Measurements from ENCODE around the gene CYP4A22.
A peak's percentile ranks its signal among the peaks of the same experiment; 100 is the strongest.

Gene CYP4A22

DNA sequence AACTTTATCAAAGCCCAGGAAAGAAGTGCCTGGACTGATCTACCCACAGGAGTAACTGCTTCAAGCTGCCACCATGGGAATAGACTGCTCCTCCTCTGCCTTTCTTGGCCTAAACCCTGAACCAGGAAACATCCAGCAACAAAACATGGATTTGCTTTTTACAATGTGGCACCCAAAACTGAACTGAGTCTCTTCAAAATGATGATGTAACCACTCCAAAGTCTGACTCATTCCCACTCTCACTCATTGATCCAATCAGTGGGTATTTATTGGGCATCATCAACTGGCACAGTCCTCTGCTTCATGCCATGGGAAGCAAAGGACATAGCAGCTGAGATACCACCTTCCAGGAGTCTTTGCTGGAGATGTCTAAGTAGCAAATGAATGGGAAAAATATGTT is 23.5 kb downstream of the CYP4A22 start:
- no peak for DNase-seq

DNA sequence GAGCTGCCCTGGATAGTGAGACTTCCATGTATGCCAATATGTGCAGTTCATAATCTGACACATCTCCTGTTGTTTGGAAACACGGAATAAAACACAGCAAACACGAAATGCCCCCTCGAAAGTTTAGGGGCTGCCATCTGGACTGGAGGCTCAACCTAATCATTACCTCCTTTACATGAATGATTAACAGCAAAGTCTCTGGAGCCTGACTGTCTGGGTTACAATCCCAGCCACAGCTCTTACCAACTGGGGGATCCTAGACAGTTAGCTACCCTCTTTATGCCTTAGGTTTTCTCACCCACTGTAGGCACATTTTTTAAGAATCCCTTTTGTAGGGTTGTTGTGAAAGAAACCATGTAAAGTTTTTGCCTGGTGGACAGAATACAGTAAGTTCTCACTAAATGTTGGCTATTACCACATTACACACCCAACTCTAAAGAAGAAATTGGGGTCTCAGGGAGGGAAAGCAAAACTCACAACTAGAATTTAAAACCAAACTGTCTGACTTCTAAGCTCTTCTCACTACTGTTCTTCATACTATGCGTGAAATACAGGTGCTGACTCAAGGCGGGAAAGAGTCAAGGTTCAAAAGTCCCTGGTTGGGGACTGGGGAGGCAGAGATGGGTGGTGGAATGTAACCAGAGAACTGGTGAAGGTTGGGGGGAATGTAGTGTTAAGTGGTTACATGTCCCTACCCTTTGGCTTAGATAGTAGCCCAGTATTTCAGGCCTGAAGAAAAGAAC is 24.2 kb downstream of the CYP4A22 start:
- no peak for DNase-seq

DNA sequence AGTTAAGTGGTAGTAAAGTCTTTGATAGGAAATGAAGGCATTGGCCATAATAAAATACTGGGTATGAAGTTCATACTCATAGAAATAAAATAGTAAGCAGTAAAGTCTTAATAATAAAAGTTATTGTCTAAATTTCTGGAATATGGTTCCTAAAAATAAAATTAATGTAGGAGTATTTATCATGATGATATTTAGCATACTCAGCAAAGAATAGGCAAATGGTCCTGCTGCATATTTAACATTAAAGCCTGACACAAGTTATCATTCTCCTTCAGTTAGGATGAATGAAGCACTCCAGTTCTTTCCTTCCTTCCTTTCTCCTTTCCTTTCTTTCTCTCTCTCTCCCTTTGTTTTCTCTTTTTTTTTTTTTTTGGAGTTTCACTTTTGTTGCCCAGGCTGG is 27.3 kb downstream of the CYP4A22 start:
- DNase-seq, result no peak

DNA sequence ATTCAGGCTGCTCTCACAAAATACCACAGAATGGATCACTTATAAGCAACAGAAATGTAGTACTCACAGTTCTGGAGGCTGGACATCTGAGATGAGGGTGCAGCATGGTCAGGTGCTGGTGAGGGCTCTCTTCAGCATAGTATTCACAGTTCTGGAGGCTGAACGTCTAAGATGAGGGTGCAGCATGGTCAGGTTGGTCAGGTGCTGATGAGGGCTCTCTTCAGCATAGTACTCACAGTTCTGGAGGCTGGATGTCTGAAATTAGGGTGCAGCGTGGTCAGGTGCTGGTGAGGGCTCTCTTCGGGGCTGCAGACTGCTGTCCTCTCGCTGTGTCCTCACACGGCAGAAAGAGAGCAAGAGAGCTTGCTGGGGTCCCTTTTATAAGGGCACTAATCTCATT is 35.5 kb downstream of the CYP4A22 start:
- DNase-seq, result no peak

DNA sequence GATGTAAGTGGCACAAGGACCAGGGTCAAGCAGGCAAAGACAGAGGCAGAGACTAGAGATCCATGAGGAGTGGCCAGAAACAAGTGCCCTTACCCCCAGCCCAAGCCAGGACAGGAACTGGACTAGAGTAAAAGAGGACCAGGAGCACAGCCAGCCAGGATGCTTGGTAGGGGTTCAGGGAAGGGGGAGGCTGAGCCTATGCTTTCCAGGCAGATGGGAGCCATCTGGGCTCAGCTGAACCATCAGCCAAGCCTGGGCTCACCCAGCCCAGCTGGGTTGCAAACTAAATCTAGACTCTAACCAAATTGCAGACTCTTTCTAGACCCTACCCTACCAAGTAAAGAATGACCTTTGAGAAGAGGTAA is 37.4 kb downstream of the CYP4A22 start:
- DNase-seq, result no peak

- DNase-seq, result peak; percentile 57
Observed at GRCh38 chr1:47175227-47175934, 38.1 kb downstream of the CYP4A22 start.

DNA sequence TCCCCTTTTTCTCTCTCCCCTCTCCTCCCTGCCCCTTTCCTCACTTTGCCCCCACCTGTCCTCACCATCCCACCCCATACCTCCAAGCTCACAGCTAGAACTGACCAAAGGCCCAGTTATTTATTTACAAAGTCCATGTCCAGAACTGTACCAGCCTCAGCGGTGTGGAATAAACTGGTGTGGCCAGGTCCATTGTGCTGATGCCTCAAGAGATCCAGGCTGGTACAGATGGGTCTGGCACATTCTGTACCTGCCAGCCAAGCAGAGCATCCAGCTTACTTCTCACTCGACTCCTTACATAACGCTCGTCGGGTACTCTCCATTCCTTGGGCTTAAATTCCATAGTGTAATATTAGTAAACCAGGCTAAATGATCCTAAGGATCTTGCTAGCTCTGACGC is 40.8 kb downstream of the CYP4A22 start:
- DNase-seq, result no peak

- no peak for DNase-seq
Observed at GRCh38 chr1:47178654-47179016, 41.4 kb downstream of the CYP4A22 start.

DNA sequence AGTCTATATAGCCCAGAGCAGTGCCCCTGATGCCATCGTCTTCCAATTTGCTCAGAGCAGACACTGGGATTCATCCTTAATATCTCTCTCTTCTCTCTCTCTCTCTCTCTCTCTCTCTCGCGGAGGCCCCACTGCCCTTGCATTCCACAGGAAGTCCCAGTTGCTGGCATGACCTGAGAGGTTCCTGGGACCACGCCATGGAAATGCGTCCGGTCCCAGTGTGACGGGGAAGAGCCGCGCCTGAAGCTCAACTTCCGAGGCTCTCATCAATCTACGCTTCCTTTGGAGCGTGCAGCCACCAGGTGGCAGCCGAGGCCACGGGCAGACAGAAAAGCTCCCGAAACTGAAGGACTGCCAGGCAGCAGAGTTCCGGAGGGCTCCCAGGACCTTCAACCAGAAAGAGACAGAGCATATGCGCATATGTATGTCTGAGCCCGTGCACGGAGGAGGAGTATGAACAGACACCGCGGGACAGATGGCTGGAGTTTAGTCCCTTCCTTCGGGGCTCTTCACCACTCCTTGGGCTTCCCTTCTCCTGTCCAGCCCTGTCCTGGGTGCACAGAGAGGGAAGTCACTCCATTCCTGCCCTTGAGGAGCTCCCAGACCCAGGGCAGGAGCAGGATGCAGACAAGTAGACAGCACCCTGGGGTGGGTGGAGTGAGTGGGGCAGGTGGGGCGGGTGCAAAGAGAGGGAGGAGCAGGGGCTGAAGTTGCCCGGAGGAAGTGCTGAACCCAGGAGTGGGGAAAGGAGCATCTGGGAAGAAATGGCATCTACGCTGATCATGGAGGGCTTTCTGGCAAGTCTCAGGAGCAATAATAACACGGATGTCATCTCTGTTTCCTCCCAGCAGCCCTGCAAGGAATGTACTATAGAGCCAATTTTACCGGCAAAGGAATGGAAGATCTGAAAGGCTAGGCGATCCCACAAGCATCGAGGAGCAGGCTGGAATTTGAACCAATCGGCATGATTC is 42.1 kb downstream of the CYP4A22 start:
- DNase-seq, result peak; percentile 94

DNA sequence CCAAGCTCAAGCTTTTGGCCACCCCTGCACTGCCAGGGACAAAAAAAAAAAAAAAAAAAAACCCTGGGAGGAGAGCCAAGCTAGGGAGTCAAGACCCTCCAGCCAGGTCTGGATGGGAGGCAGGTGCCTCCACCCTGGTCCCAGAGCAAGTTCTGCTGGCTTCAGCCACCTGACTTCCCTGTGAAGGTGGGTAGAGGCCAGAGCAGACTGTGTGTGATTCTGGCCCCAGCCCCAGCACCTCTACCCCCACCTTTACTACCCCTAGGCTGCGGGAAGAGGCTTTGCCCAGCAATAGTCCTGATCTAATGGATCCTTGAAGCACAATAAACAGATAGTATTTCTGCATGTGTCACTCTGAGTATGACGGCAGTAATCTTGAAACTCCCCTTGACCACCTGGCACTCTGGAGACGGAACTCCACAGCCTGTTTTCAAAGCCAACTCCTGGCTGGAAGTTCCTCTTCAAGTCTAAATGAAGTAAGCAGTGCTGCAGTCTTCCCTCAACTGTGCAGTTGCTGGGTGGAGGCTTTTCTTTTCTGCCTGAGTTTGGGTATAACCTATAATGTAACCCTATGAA is 42.8 kb downstream of the CYP4A22 start:
- no peak for DNase-seq

- no peak for DNase-seq
Observed at GRCh38 chr1:47180603-47181094, 43.4 kb downstream of the CYP4A22 start.

DNA sequence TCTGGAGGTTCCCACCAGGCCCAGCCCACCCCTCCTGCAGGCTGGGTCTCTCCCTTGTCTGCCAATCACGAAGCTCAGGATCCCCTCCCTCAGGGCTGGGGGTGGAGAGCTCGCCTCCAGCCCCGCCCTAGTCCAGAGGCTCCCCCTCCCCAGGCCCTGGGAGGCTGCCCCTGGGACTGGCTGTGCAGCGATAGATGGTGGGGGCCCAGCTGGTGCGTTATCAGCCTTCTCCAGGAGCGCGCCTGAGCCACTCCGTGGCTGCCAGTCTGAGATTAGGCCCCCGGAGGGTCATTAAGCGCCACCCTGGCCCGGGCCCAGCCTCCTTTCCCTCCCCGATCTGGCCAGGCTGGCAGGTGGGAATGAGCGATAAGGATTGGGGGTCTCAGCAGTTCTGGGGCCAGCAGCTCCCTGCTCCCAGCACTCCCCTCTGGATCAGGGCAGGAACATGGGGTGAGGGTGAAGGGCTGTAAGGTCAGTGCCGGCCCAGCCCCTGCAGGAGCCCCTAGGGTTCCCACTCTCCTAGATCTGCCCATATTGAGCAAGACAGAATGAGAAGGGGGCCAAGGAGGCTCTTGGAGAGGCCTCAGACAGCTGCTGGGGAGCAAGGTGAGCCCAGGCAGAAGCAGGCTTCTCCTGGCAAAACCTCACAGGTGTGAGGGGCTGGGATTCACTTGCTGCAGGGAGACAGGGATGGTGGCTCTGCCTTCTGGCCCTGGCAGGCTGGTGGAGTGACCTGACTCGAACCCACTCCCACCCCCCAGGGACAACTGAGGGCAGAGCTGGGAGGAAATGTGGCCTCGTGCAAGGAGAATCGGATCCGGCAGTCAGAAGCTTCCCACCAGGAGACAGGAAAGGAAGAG is 44.1 kb downstream of the CYP4A22 start:
- DNase-seq, result no peak

DNA sequence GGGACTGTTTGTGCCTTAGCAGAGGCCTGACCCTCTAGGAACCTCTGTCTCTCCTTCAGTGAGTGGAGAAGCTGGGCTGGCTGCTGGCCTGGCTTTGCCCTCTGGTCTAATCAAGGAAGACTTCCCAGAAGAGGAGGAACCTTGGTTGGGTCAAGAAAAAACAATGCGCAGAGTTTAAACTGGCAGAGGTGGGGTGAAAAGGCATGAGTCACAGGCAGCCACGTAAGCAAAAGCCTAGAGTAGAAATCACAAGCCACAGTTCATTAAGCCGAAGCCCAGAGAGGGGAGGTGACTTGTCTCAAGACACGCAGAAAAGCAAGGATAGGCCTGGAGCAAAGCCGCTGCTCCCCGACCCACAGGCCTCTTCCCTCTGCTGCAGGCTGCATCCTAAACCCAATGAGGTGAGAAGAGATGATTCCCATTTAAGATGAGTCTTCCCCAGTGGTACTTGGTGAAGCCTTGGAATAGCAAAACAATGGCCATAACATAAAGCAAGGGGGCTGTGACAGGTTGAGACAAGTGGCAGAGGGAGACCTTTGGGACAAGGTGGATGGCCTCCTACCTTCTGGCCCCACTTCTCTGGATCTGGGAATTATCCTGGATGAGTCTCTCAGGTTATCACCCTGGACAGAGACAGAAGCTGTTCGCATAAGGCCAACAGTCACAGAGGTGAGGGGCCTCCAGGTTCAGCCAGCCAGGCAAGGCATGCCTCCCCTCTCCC is 44.9 kb downstream of the CYP4A22 start:
- peak; percentile 39 for DNase-seq

DNA sequence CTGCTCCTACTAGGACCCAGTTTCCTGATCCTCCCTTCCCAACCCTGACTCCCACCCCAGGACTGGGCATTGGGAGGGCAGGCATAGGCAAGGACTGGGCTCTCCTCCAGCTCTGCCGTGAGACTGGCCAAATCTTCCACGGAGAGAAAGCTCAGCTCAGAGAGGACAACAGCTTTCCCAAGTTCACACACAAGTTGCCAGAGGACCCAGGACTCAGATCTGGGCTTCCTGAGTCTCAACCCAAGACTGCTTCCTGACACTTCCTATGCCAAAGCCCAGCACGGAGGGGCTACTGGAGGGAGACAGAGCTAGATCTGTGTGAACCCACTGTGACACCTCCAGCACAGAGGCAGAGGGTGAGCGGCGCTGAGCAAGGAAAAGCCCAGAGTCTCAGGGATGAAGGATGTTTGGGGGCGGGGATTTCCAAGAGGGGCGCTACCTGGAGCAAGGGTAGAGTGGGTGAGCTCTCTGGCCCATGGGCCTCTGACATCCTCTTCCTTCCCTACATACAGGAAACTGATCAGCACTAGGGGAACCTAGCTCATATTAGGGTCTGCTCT is 45.5 kb downstream of the CYP4A22 start:
- DNase-seq, result no peak

DNA sequence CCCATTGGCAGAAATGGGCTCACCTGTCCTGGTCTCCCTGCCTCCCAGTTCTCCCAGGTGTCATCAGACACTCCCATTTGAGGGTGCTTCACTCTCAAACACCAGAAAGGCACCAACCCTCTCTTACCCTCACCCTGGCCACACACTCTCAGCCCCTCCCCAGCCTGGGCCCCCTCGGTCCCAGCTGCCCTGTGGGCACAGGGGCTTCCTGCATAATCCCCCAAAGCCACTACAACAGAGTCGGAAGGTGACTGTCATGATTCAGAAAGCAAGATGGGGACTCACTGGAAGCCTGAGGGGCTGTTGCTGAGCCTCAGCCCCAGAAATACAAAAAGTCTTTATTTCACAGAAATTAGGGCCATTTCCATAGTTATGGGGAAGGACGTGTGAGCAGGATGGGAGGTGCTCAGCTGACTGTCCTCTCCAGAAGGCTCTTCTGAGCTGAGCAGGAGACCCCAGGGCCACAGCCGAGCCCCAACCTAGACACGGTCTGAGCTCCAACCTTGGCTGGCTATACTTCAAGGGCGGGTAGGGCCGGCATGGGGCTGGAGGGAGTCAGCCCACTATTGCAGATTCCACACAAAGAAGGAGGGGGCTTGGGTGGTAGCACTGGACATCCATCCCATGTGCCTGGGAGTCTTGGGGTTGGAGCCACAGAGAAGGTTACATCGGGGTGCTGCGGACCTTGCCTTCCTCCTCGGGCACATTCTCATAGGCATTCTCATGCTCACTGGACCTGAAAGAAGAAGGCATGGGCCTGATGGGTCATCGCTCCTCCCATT is 46.3 kb downstream of the CYP4A22 start:
- no peak for DNase-seq

GRCh38 chr1:47184090-47184821 is 47.0 kb downstream of the CYP4A22 start:
- no peak for DNase-seq

DNA sequence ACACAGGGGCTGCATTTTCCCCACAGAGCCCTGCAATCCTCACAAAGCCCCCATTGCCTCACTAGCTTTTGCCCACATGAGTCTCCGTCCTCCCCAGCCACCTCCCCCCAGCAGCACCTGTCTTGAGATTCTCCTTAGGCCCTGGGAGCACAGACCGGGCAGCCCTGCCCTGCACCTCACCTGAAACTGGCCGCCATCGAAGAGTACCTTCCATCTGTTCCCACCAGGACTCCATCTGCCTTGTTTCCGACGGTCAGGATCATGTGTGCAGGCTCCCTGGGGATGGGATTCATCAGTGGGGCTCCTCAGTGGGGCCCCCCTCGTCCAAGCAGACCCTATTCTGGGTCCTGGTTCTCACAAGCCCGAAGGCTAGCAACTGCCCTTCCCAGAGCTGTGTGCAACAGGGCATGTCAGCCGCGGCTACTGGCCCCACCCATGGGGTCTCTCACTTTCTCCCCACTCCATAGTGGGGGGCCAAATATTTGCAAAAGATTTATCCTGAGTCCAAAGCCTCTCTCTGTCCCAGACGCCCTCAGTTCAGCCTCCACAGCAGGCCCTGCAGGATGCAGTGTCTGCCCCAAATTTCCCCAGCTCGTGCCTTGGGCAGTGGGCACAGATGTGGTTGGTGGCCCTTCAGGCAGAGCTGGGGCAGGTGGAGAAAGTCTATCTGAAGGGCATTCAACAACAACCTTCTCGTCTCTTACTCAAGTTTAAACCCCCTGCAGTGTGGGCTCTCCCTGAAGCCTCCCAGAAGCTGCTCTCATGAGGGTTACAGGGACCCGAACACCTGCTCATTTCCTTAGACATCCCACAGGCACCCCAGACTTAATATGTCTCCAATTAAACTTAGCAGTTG is 47.8 kb downstream of the CYP4A22 start:
- no peak for DNase-seq

Data from HCEC 1CT (cell line).